ENCODE data around the gene NFE2L2. TPM values are rescaled to one million over a fixed set of nuclear protein-coding genes. Genes with fewer than 3 reads are reported as not detected.

NFE2L2 gene
- total and polyA plus RNA-seq, 7 experiments from 2014 or later = 58.9 to 99.6 (median 74.7) TPM

GRCh38 chr2:177306550-177306949 is 42.0 kb upstream of the NFE2L2 start:
- no peak overlapping the region for H3K4me3 ChIP-seq (ENCODE audit: low read length)
- H3K4me1 Mint-ChIP-seq = peaks cover 15 to 55% (median 39%) of the 10 kb centered on the region in 7 donors
- no peaks in the 10 kb centered on the region for H3K27me3 ChIP-seq (ENCODE audit: control insufficient read depth in 2 of 2, insufficient read depth in 2 of 2, low read length in 2 of 2)
- no peak for DNase-seq
- peaks cover 0 to 22% (median 10%) of the 10 kb centered on the region in 5 donors for H3K36me3 Mint-ChIP-seq
- ATAC-seq = no peak
- no peaks in the 10 kb centered on the region for H3K36me3 ChIP-seq (ENCODE audit: control insufficient read depth in 2 of 3, insufficient read depth in 3 of 3, low read length in 3 of 3)
- H3K4me1 ChIP-seq (ENCODE audit: control insufficient read depth in 2 of 2, insufficient read depth in 2 of 2, low read length in 2 of 2) = peaks cover 6 to 32% of the 10 kb centered on the region in 2 donors
- intact Hi-C loops (cut with micrococcal nuclease) = loop anchor here in 1 of 2 donors (2.0 kb wide), 1 partner anchor 16 kb away; no protein-coding TSS in a partner anchor
- H3K27ac ChIP-seq (ENCODE audit: low read depth, low read length) = no peak overlapping the region
- POLR2A ChIA-PET = interaction anchor here (0.7 to 13.0 kb wide), 3 partner anchors 8 to 81 kb away, joined by 3 to 282 read pairs (median 5); partner anchors contain the start of gene NFE2L2
- CTCF ChIA-PET = interaction anchor here (1.3 to 1.8 kb wide), 4 partner anchors 26 to 142 kb away, joined by 3 to 16 read pairs (median 3); partner anchors contain the start of gene NFE2L2
- no peaks in the 10 kb centered on the region for H3K27me3 Mint-ChIP-seq
- peak overlapping the region in 4 of 9 donors; percentile 76 to 95 (median 89) for H3K27ac Mint-ChIP-seq
- no peaks in the 10 kb centered on the region for H3K9me3 ChIP-seq (ENCODE audit: control insufficient read depth in 2 of 3, low read length in 3 of 3)
- H3K9me3 Mint-ChIP-seq = peaks cover 0 to 1% (median 0%) of the 10 kb centered on the region in 11 donors
- no peak overlapping the region for H3K4me3 Mint-ChIP-seq

DNA sequence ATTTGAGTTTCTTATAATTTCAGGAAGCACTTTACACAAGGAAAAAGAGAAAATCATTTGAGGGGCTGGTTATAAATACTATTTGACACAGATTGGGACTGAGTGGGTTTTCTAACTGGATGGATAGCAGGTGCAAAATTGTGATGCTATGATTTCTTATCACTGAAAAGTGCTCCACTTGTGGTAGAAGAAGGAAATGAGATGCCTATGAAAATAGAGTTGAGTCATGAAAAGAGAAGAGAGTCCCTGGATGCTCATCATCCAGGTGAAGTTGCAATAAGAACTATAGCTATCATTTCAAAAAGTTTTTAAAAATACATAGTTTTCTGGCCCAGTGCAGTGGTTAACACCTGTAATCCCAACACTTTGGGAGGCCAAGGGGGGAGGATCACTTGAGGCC is 39.4 kb upstream of the NFE2L2 start:
- H3K27ac Mint-ChIP-seq = peak overlapping the region in 2 of 9 donors; percentile 16 to 32
- DNase-seq (no peak), ATAC-seq (no peak)
- H3K27me3 Mint-ChIP-seq = no peaks in the 10 kb centered on the region
- H3K27me3 ChIP-seq (ENCODE audit: control insufficient read depth in 2 of 2, insufficient read depth in 2 of 2, low read length in 2 of 2) = no peaks in the 10 kb centered on the region
- no peaks in the 10 kb centered on the region for H3K9me3 ChIP-seq (ENCODE audit: control insufficient read depth in 2 of 3, low read length in 3 of 3)
- H3K4me1 ChIP-seq (ENCODE audit: control insufficient read depth in 2 of 2, insufficient read depth in 2 of 2, low read length in 2 of 2) = peaks cover 0 to 17% of the 10 kb centered on the region in 2 donors
- peaks cover 2 to 31% (median 20%) of the 10 kb centered on the region in 7 donors for H3K4me1 Mint-ChIP-seq
- peaks cover 0 to 14% (median 10%) of the 10 kb centered on the region in 5 donors for H3K36me3 Mint-ChIP-seq
- ChIA-PET POLR2A (interaction anchor here (0.6 to 13.0 kb wide), 5 partner anchors 11 to 1302 kb away, joined by 3 to 282 read pairs (median 3); partner anchors contain the start of genes LNPK and NFE2L2), CTCF (interaction anchor here (1.4 to 1.6 kb wide), 2 partner anchors 8 to 32 kb away, joined by 3 to 6 read pairs; no protein-coding TSS in a partner anchor)
- H3K36me3 ChIP-seq (ENCODE audit: control insufficient read depth in 2 of 3, insufficient read depth in 3 of 3, low read length in 3 of 3) = no peaks in the 10 kb centered on the region
- no peak overlapping the region for H3K4me3 ChIP-seq (ENCODE audit: low read length)
- intact Hi-C loops (cut with micrococcal nuclease) = no loop called here
- no peak overlapping the region for H3K27ac ChIP-seq (ENCODE audit: low read depth, low read length)
- no peaks in the 10 kb centered on the region for H3K9me3 Mint-ChIP-seq
- no peak overlapping the region for H3K4me3 Mint-ChIP-seq

- DNase-seq = no peak
- Mint-ChIP-seq H3K27ac (no peak overlapping the region), H3K27me3 (no peaks in the 10 kb centered on the region), H3K4me3 (no peak overlapping the region), H3K9me3 (no peaks in the 10 kb centered on the region), H3K4me1 (peaks cover 0 to 20% (median 16%) of the 10 kb centered on the region in 7 donors), H3K36me3 (peaks cover 0 to 14% (median 9%) of the 10 kb centered on the region in 5 donors)
- H3K4me3 ChIP-seq (ENCODE audit: low read length) = no peak overlapping the region
- H3K4me1 ChIP-seq (ENCODE audit: control insufficient read depth in 2 of 2, insufficient read depth in 2 of 2, low read length in 2 of 2) = peaks cover 0 to 6% of the 10 kb centered on the region in 2 donors
- ATAC-seq = no peak
- no peaks in the 10 kb centered on the region for H3K27me3 ChIP-seq (ENCODE audit: control insufficient read depth in 2 of 2, insufficient read depth in 2 of 2, low read length in 2 of 2)
- intact Hi-C loops (cut with micrococcal nuclease) = no loop called here
- CTCF ChIA-PET = no interaction called here
- POLR2A ChIA-PET = interaction anchor here (1.4 kb wide), 1 partner anchor 39 kb away, joined by 11 read pairs; the partner anchor contains the start of gene NFE2L2
- H3K36me3 ChIP-seq (ENCODE audit: control insufficient read depth in 2 of 3, insufficient read depth in 3 of 3, low read length in 3 of 3) = no peaks in the 10 kb centered on the region
- H3K27ac ChIP-seq (ENCODE audit: low read depth, low read length) = no peak overlapping the region
- no peaks in the 10 kb centered on the region for H3K9me3 ChIP-seq (ENCODE audit: control insufficient read depth in 2 of 3, low read length in 3 of 3)
These were observed 38.0 kb upstream of the NFE2L2 start for GRCh38 chr2:177302552-177302951.

- Histone ChIP-seq H3K4me1 (ENCODE audit: control insufficient read depth in 2 of 2, insufficient read depth in 2 of 2, low read length in 2 of 2) (no peaks in the 10 kb centered on the region), H3K27me3 (ENCODE audit: control insufficient read depth in 2 of 2, insufficient read depth in 2 of 2, low read length in 2 of 2) (no peaks in the 10 kb centered on the region), H3K4me3 (ENCODE audit: low read length) (no peak overlapping the region), H3K27ac (ENCODE audit: low read depth, low read length) (no peak overlapping the region), H3K9me3 (ENCODE audit: control insufficient read depth in 2 of 3, low read length in 3 of 3) (no peaks in the 10 kb centered on the region), H3K36me3 (ENCODE audit: control insufficient read depth in 2 of 3, insufficient read depth in 3 of 3, low read length in 3 of 3) (no peaks in the 10 kb centered on the region)
- Mint-ChIP-seq H3K27me3 (no peaks in the 10 kb centered on the region), H3K4me1 (peaks cover 0 to 16% (median 10%) of the 10 kb centered on the region in 7 donors), H3K36me3 (peaks cover 0 to 13% (median 7%) of the 10 kb centered on the region in 5 donors), H3K9me3 (no peaks in the 10 kb centered on the region), H3K4me3 (no peak overlapping the region), H3K27ac (no peak overlapping the region)
- ChIA-PET CTCF (no interaction called here), POLR2A (interaction anchor here (3.8 kb wide), 1 partner anchor 34 kb away, joined by 24 read pairs; the partner anchor contains the start of gene NFE2L2)
- DNase-seq = no peak
- intact Hi-C loops (cut with micrococcal nuclease) = no loop called here
- no peak for ATAC-seq
These were observed 33.7 kb upstream of the NFE2L2 start for GRCh38 chr2:177298191-177298590.

GRCh38 chr2:177296040-177296439 is 31.5 kb upstream of the NFE2L2 start:
- Histone ChIP-seq H3K4me3 (ENCODE audit: low read length) (no peak overlapping the region), H3K4me1 (ENCODE audit: control insufficient read depth in 2 of 2, insufficient read depth in 2 of 2, low read length in 2 of 2) (peaks cover 0 to 1% of the 10 kb centered on the region in 2 donors), H3K36me3 (ENCODE audit: control insufficient read depth in 2 of 3, insufficient read depth in 3 of 3, low read length in 3 of 3) (no peaks in the 10 kb centered on the region), H3K9me3 (ENCODE audit: control insufficient read depth in 2 of 3, low read length in 3 of 3) (no peaks in the 10 kb centered on the region), H3K27ac (ENCODE audit: low read depth, low read length) (no peak overlapping the region), H3K27me3 (ENCODE audit: control insufficient read depth in 2 of 2, insufficient read depth in 2 of 2, low read length in 2 of 2) (no peaks in the 10 kb centered on the region)
- H3K36me3 Mint-ChIP-seq = peaks cover 0 to 15% (median 0%) of the 10 kb centered on the region in 5 donors
- ChIA-PET CTCF (interaction anchor here (0.7 to 5.2 kb wide), 15 partner anchors 8 to 131 kb away, joined by 3 to 77 read pairs (median 5); partner anchors contain the start of gene NFE2L2), POLR2A (interaction anchor here (0.9 to 6.1 kb wide), 10 partner anchors 9 to 131 kb away, joined by 3 to 144 read pairs (median 6); partner anchors contain the start of gene NFE2L2)
- peaks cover 0 to 34% (median 23%) of the 10 kb centered on the region in 7 donors for H3K4me1 Mint-ChIP-seq
- H3K27me3 Mint-ChIP-seq = no peaks in the 10 kb centered on the region
- intact Hi-C loops (cut with micrococcal nuclease) = loop anchor here (1.0 kb wide), 5 partner anchors 14 to 132 kb away; no protein-coding TSS in a partner anchor
- no peaks in the 10 kb centered on the region for H3K9me3 Mint-ChIP-seq
- DNase-seq (peak in 6 of 9 donors; percentile 27 to 52 (median 41)), ATAC-seq (peak; percentile 70)
- H3K4me3 Mint-ChIP-seq = no peak overlapping the region
- peak overlapping the region in 3 of 9 donors; percentile 22 to 56 (median 32) for H3K27ac Mint-ChIP-seq

DNA sequence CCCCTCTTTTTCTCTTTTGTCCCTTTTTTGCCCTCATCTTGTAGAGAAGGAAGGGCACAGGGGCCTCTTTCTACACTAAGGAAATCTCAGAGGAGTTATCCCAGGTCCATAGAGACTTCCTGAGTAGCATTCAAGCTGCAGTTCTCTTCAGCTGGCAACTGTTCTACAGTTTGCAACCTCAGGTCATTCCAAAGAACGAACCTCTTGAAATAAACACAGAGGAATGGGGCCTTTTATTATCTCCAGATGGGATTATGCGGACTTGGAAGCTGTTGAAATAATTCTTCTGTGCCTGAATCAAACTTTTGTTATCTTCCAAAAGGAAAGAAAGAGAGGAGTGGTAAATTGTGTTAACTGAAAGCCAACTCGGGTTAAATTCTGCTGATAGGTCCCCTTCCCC is 31.0 kb upstream of the NFE2L2 start:
- ATAC-seq (no peak), DNase-seq (no peak)
- ChIA-PET CTCF (interaction anchor here (0.9 to 5.2 kb wide), 13 partner anchors 9 to 131 kb away, joined by 3 to 77 read pairs (median 5); partner anchors contain the start of gene NFE2L2), POLR2A (interaction anchor here (0.6 to 6.1 kb wide), 10 partner anchors 9 to 130 kb away, joined by 3 to 144 read pairs (median 6); partner anchors contain the start of gene NFE2L2)
- no peaks in the 10 kb centered on the region for H3K36me3 ChIP-seq (ENCODE audit: control insufficient read depth in 2 of 3, insufficient read depth in 3 of 3, low read length in 3 of 3)
- H3K4me1 ChIP-seq (ENCODE audit: control insufficient read depth in 2 of 2, insufficient read depth in 2 of 2, low read length in 2 of 2) = peaks cover 0 to 7% of the 10 kb centered on the region in 2 donors
- H3K27ac Mint-ChIP-seq = peak overlapping the region in 2 of 9 donors; percentile 55 to 56
- peaks cover 0 to 15% (median 0%) of the 10 kb centered on the region in 5 donors for H3K36me3 Mint-ChIP-seq
- H3K4me1 Mint-ChIP-seq = peaks cover under 1 to 38% (median 27%) of the 10 kb centered on the region in 7 donors
- no peaks in the 10 kb centered on the region for H3K9me3 ChIP-seq (ENCODE audit: control insufficient read depth in 2 of 3, low read length in 3 of 3)
- H3K4me3 ChIP-seq (ENCODE audit: low read length) = no peak overlapping the region
- no peak overlapping the region for H3K27ac ChIP-seq (ENCODE audit: low read depth, low read length)
- H3K27me3 Mint-ChIP-seq = no peaks in the 10 kb centered on the region
- H3K4me3 Mint-ChIP-seq = no peak overlapping the region
- H3K27me3 ChIP-seq (ENCODE audit: control insufficient read depth in 2 of 2, insufficient read depth in 2 of 2, low read length in 2 of 2) = no peaks in the 10 kb centered on the region
- H3K9me3 Mint-ChIP-seq = no peaks in the 10 kb centered on the region
- intact Hi-C loops (cut with micrococcal nuclease) = no loop called here
